KMS-11 (cell line): ENCODE data around the gene ADPGK.

ENCODE experiments used
- H2AFZ ChIP-seq: fragments of 200-600 bp; sonication (generic); 2 replicates; pipeline ENCODE4 v1.6.1; 2016; ENCODE audit warnings: antibody characterized with exemption, mixed run types, low read depth
- H3K27ac ChIP-seq: fragments of 200-600 bp; sonication (generic); 2 replicates; pipeline ENCODE4 v1.6.1; 2016; ENCODE audit warnings: mild to moderate bottlenecking, mixed run types
- H3K27me3 ChIP-seq: fragments of 200-600 bp; sonication (generic); 2 replicates; pipeline ENCODE4 v1.6.1; 2017; ENCODE audit warnings: mild to moderate bottlenecking, low read depth, mixed run types, moderate library complexity; ENCODE audit not compliant: insufficient read depth
- H3K36me3 ChIP-seq: fragments of 200-600 bp; sonication (generic); 2 replicates; pipeline ENCODE4 v1.6.1; 2017; ENCODE audit warnings: mild to moderate bottlenecking, mixed run types; ENCODE audit not compliant: insufficient read depth
- H3K4me1 ChIP-seq: fragments of 200-600 bp; sonication (generic); 2 replicates; pipeline ENCODE4 v1.6.1; 2016; ENCODE audit warnings: mild to moderate bottlenecking, low read depth, mixed run types; ENCODE audit not compliant: poor library complexity, severe bottlenecking
- H3K4me2 ChIP-seq: fragments of 200-600 bp; sonication (generic); 2 replicates; pipeline ENCODE4 v1.7.0; 2016; ENCODE audit warnings: mild to moderate bottlenecking, mixed run types
- H3K4me3 ChIP-seq: fragments of 200-600 bp; sonication (generic); IDR thresholded peaks from 2 replicates; pipeline ENCODE4 v1.6.1; 2017; ENCODE audit warnings: low read depth, low read length, mixed read lengths; ENCODE audit not compliant: insufficient read depth
- H3K79me2 ChIP-seq: fragments of 200-600 bp; sonication (generic); 2 replicates; pipeline ENCODE4 v1.6.1; 2016; ENCODE audit warnings: low read depth, mixed run types; ENCODE audit not compliant: insufficient read depth
- H3K9ac ChIP-seq: fragments of 200-600 bp; sonication (generic); 2 replicates; pipeline ENCODE4 v1.6.1; 2016; ENCODE audit warnings: mild to moderate bottlenecking, mixed run types
- H4K20me1 ChIP-seq: fragments of 200-600 bp; sonication (generic); 2 replicates; pipeline ENCODE4 v1.6.1; 2016; ENCODE audit warnings: mild to moderate bottlenecking, mixed run types; ENCODE audit not compliant: insufficient read depth
- TF ChIP-seq, protein P1 (sequence below): fragments of 200-600 bp; sonication (generic); conservative IDR thresholded peaks from 2 replicates; pipeline ENCODE4 v1.6.1; 2017; ENCODE audit warnings: low read depth, mild to moderate bottlenecking, antibody characterized with exemption, low read length, moderate library complexity, mixed read lengths

ADPGK gene

DNA sequence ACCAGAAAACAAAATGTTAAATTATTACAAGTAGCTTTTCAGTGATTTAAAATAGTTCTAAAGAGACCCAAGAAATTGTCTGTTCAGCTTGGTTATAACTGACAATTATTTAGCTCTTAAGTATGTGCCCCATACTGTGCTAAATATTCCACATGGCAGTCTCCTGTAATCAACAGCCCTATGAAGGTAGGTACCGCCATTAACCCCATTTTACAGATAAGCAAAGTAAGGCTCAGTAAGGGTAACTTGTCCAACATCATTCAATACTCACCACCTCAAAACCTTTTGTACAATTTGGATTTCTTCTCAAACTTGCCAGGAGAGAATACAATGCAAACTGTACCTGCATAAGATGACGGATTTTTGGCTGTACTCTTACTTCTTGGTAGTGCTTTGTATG, 33.9 kb downstream of the ADPGK start:
- TF ChIP-seq, protein P1, sequence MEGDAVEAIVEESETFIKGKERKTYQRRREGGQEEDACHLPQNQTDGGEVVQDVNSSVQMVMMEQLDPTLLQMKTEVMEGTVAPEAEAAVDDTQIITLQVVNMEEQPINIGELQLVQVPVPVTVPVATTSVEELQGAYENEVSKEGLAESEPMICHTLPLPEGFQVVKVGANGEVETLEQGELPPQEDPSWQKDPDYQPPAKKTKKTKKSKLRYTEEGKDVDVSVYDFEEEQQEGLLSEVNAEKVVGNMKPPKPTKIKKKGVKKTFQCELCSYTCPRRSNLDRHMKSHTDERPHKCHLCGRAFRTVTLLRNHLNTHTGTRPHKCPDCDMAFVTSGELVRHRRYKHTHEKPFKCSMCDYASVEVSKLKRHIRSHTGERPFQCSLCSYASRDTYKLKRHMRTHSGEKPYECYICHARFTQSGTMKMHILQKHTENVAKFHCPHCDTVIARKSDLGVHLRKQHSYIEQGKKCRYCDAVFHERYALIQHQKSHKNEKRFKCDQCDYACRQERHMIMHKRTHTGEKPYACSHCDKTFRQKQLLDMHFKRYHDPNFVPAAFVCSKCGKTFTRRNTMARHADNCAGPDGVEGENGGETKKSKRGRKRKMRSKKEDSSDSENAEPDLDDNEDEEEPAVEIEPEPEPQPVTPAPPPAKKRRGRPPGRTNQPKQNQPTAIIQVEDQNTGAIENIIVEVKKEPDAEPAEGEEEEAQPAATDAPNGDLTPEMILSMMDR, result no peak
- Histone ChIP-seq H4K20me1 (no peaks in the 10 kb centered on the region), H3K27me3 (no peaks in the 10 kb centered on the region), H3K9ac (no peak overlapping the region), H3K4me2 (no peak overlapping the region), H3K79me2 (no peaks in the 10 kb centered on the region), H2AFZ (no peak overlapping the region), H3K4me3 (no peak overlapping the region), H3K36me3 (peaks cover 11% of the 10 kb centered on the region; the same call in 1 of the 2 replicates), H3K27ac (no peak overlapping the region), H3K4me1 (no peaks in the 10 kb centered on the region)

DNA sequence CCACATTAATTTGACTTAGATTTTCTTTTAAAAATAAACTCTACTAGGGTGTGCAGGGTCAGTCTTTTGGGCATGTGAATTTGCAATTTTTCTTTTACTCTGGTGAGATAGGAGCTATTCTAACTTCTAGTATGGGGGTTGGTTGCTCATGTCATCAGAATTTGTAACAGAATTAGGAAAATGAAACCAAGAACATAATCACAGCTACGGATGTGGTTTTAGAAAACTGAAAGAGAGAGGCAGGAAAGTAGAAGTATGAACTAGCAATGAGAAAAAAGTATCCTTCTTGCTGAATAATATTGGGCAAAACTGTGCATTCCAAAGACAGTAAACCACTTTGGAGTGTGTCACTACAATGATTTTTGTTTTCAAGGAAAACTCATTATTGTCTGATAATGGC, 43.3 kb downstream of the ADPGK start:
- no peaks in the 10 kb centered on the region for H3K27me3 ChIP-seq
- H3K79me2 ChIP-seq, result no peaks in the 10 kb centered on the region
- H3K36me3 ChIP-seq, result no peaks in the 10 kb centered on the region
- peaks cover 66% of the 10 kb centered on the region for H3K4me1 ChIP-seq
- H4K20me1 ChIP-seq, result no peaks in the 10 kb centered on the region
- TF ChIP-seq, protein P1, result no peak
- peak overlapping the region; percentile 65 for H3K27ac ChIP-seq
- peak overlapping the region; percentile 90 for H3K4me2 ChIP-seq
- no peak overlapping the region for H2AFZ ChIP-seq
- H3K4me3 ChIP-seq, result no peak overlapping the region
- no peak overlapping the region for H3K9ac ChIP-seq

DNA sequence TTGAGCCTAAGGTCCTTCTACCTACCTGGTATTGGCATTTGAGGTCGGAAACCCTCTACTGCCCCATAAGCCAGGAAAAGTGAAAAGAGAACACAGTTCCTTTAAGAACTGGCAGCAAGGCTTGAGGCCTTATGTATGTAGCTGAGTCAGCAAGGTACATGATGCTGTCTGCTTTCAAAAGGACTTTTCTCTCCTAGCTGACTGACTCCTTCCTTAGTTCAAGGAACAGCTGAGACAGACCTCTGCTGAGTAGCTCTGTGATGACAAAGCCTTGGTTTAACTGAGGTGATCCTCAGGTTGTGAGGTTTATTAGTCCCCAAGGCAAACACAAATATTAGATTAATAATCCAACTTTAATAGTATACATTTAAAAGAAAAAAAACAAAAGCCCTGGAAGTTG, 45.8 kb downstream of the ADPGK start:
- H3K36me3 ChIP-seq, result no peaks in the 10 kb centered on the region
- peaks cover 71% of the 10 kb centered on the region for H3K4me1 ChIP-seq
- no peak overlapping the region for H3K4me3 ChIP-seq
- no peak overlapping the region for H3K27ac ChIP-seq
- no peak overlapping the region for H2AFZ ChIP-seq
- H3K4me2 ChIP-seq, result peak overlapping the region; percentile 4; the same call in 1 of the 2 replicates
- TF ChIP-seq, protein P1, result no peak
- H4K20me1 ChIP-seq, result no peaks in the 10 kb centered on the region
- H3K9ac ChIP-seq, result no peak overlapping the region
- H3K27me3 ChIP-seq, result no peaks in the 10 kb centered on the region
- no peaks in the 10 kb centered on the region for H3K79me2 ChIP-seq

DNA sequence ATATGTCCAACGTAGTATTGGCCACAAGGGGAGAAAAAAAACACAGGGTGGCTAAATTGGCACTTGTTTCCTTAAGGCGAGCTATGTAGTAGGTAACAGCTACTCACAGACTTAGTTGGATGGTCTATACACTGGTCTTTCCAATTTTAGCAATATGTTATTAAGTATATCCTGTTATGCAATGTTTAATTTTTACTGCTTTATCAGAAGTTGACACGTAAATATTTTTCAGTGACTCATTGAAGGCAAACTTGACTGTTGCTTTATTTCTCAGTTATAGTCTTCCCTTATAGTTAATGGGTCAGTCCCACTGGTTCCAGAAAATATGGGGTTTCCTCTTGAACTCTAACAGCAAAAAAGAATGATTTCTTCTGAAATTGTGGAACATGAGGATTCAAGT, 46.5 kb downstream of the ADPGK start:
- Histone ChIP-seq H3K36me3 (no peaks in the 10 kb centered on the region), H3K4me3 (no peak overlapping the region), H3K4me2 (peak overlapping the region; percentile 4; the same call in 1 of the 2 replicates), H3K4me1 (peaks cover 64% of the 10 kb centered on the region), H4K20me1 (no peaks in the 10 kb centered on the region), H3K27ac (no peak overlapping the region), H3K79me2 (no peaks in the 10 kb centered on the region), H2AFZ (no peak overlapping the region), H3K27me3 (no peaks in the 10 kb centered on the region), H3K9ac (no peak overlapping the region)
- TF ChIP-seq, protein P1, result no peak
